GM12878 (cell line): ENCODE data around the gene UBAP1. TPM values are rescaled to one million over a fixed set of nuclear protein-coding genes. Genes with fewer than 3 reads are reported as not detected.

ENCODE experiments used
- ASH2L ChIP-seq: fragments of 300-600, 200-600 bp; sonication (generic); IDR thresholded peaks from 2 replicates; pipeline ENCODE4 v1.6.1; 2017; ENCODE audit warnings: low read depth, mild to moderate bottlenecking, borderline replicate concordance
- BHLHE40 ChIP-seq, 2 experiments: fragments of 450-650 bp in 1 of 2; IDR thresholded peaks; 2 replicates each; pipeline ENCODE4 v1.6.1; 2011 to 2017; ENCODE audit warnings: low read depth in 2 of 2, borderline replicate concordance in 1 of 2, improper control_type of control experiment in 1 of 2, low read length in 1 of 2, mild to moderate bottlenecking in 1 of 2
- CHD1 ChIP-seq: IDR thresholded peaks from 2 replicates; pipeline ENCODE4 v1.6.1; 2012; ENCODE audit warnings: low read depth, low read length, improper control_type of control experiment
- CREM ChIP-seq: IDR thresholded peaks from 2 replicates; pipeline ENCODE4 v1.6.1; 2014; ENCODE audit warnings: antibody characterized with exemption, low read depth
- ESRRA ChIP-seq: IDR thresholded peaks from 2 replicates; pipeline ENCODE4 v1.6.1; 2012; ENCODE audit warnings: mild to moderate bottlenecking, low read length, improper control_type of control experiment
- ETV6 ChIP-seq, 2 experiments: fragments of 450-650 bp in 1 of 2; IDR thresholded peaks in 1 of 2; conservative IDR thresholded peaks in 1 of 2; 2 replicates each; pipeline ENCODE4 v1.6.1; 2014; ENCODE audit warnings: antibody characterized with exemption in 1 of 2, borderline replicate concordance in 1 of 2, low read depth in 1 of 2, mild to moderate bottlenecking in 1 of 2, moderate library complexity in 1 of 2
- GABPA ChIP-seq: IDR thresholded peaks from 2 replicates; pipeline ENCODE4 v1.6.1; 2014; ENCODE audit warnings: antibody characterized with exemption, low read depth, mild to moderate bottlenecking, inconsistent platforms
- KLF5 ChIP-seq: fragments of 450-650 bp; IDR thresholded peaks from 2 replicates; pipeline ENCODE4 v1.6.1; 2014; ENCODE audit warnings: mild to moderate bottlenecking; ENCODE audit not compliant: partially characterized antibody
- LARP7 ChIP-seq: fragments of 450-650 bp; IDR thresholded peaks from 2 replicates; pipeline ENCODE4 v1.6.1; 2017; ENCODE audit warnings: mild to moderate bottlenecking
- MYB ChIP-seq: fragments of 150-350 bp; IDR thresholded peaks from 2 replicates; pipeline ENCODE4 v1.6.1; 2014; ENCODE audit warnings: mild to moderate bottlenecking, low read depth, low read length, borderline replicate concordance
- NR2C1 ChIP-seq: fragments of 450-650 bp; IDR thresholded peaks from 2 replicates; pipeline ENCODE4 v1.6.1; 2017; ENCODE audit warnings: antibody characterized with exemption, mild to moderate bottlenecking, moderate library complexity
- NR2F1 ChIP-seq: fragments of 450-650 bp; conservative IDR thresholded peaks from 2 replicates; pipeline ENCODE4 v1.6.1; 2017; ENCODE audit warnings: mild to moderate bottlenecking
- PML ChIP-seq: IDR thresholded peaks from 2 replicates; pipeline ENCODE4 v1.6.1; 2012; ENCODE audit warnings: low read length, inconsistent platforms
- POLR2AphosphoS2 ChIP-seq: IDR thresholded peaks from 2 replicates; pipeline ENCODE4 v1.6.1; 2011; ENCODE audit warnings: low read depth, mild to moderate bottlenecking, low read length, improper control_type of control experiment, moderate library complexity
- RUNX3 ChIP-seq: IDR thresholded peaks from 2 replicates; pipeline ENCODE4 v1.6.1; 2012; ENCODE audit warnings: low read length, inconsistent platforms
- SMARCA5 ChIP-seq: fragments of 450-650 bp; IDR thresholded peaks from 2 replicates; pipeline ENCODE4 v1.6.1; 2017; ENCODE audit warnings: mild to moderate bottlenecking
- SREBF1 ChIP-seq: IDR thresholded peaks from 2 replicates; pipeline ENCODE4 v1.6.1; 2012; ENCODE audit warnings: mild to moderate bottlenecking, low read length
- STAT3 ChIP-seq: IDR thresholded peaks from 2 replicates; pipeline ENCODE4 v1.6.1; 2011; ENCODE audit warnings: low read depth, low read length, improper control_type of control experiment
- YY1 ChIP-seq: IDR thresholded peaks from 2 replicates; pipeline ENCODE4 v1.6.1; 2011; ENCODE audit warnings: low read depth, mild to moderate bottlenecking, low read length
- ZNF24 ChIP-seq: fragments of 450-650 bp; IDR thresholded peaks from 2 replicates; pipeline ENCODE4 v1.6.1; 2017; ENCODE audit warnings: antibody characterized with exemption, mild to moderate bottlenecking
- ZNF384 ChIP-seq: IDR thresholded peaks from 2 replicates; pipeline ENCODE4 v1.6.1; 2012; ENCODE audit warnings: low read depth, mild to moderate bottlenecking, low read length, improper control_type of control experiment, borderline replicate concordance
- polyA plus RNA-seq, 11 experiments: library from polyadenylated mRNA; depleted of rRNA in 4 of 11; unstranded in 6 of 11; stranded (reverse) in 5 of 11; fragments of >200 nt; fragmentation: Nextera tagmentation in 4 of 11; fragmentation: Illumina TruSeq in 1 of 11; extraction: Ambion mirVana in 4 of 11; extraction: Trizol in 1 of 11; gene quantifications; 1 replicate in 1 of 11; 2 replicates in 10 of 11; pipeline versions ENCODE4 v1.2.1 to v1.2.3, GENCODE V29; 2011 to 2016; ENCODE audit warnings: inconsistent platforms in 2 of 11, missing spikeins in 2 of 11, low read depth in 1 of 11
- total RNA-seq, 4 experiments: library from RNA; depleted of rRNA in 3 of 4; stranded (reverse); fragments of >200 nt in 3 of 4; fragmentation: Illumina TruSeq in 1 of 4; extraction: Trizol in 1 of 4; gene quantifications; 2 replicates each; pipeline versions ENCODE4 v1.2.1 to v1.2.3, GENCODE V29; 2013 to 2021
- TF ChIP-seq, protein P1 (sequence below): fragments of 450-650 bp; IDR thresholded peaks from 2 replicates; pipeline ENCODE4 v1.6.1; 2017; ENCODE audit warnings: mild to moderate bottlenecking, moderate library complexity
- TF ChIP-seq, protein P2 (sequence below): IDR thresholded peaks from 2 replicates; pipeline ENCODE4 v1.6.1; 2012; ENCODE audit warnings: low read depth, low read length, improper control_type of control experiment
- TF ChIP-seq, protein P3 (sequence below): IDR thresholded peaks from 2 replicates; pipeline ENCODE4 v1.6.1; 2011; ENCODE audit warnings: borderline replicate concordance, low read depth, mild to moderate bottlenecking, moderate library complexity, mixed read lengths, low read length; ENCODE audit not compliant: insufficient read depth; ENCODE audit errors: extremely low read length
- TF ChIP-seq, protein P4 (sequence below): fragments of 450-650 bp; conservative IDR thresholded peaks from 2 replicates; pipeline ENCODE4 v1.6.1; 2017; ENCODE audit warnings: mild to moderate bottlenecking, moderate library complexity

Gene UBAP1
- total and polyA plus RNA-seq, 10 of the 15 experiments (the other 5 are each of a cell fraction or from before 2014, with no cell fraction given): 2.1 to 47.9 (median 27.2) TPM

DNA sequence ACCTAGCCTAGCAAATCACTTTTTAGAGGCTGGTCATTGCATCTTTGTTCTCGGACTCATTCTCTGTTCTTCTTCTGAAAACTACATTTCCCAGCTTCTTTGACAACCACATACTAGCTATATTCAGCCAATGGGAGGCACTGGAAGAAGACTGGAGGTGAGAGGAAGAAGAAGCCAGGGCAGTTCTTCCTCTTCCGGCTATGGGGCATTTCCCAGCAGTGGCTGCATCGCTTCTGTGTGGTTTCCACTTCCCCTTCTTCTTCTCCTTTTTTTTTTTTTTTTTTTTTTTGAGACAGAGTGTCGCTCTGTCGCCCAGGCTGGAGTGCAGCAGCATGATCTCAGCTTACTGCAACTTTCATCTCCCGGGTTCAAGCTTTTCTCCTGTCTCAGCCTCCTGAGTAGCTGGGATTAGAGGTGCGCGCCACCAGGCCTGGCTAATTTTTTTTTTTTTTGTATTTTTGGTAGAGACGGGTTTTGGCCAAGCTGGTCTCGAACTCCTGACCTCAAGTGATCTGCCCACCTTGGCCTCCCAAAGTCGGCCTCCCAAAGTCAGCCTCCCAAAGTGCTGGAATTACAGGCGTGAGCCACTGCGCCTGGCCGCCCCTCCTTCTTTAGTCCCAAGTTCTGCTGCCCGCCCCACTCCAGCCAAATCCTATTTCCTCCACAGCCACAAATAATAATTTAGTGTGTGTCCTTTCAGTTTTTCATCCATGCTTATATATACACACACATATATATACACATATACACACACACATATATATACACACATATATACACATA is 6.9 kb upstream of the UBAP1 start (continued):
- TF ChIP-seq, protein P1, sequence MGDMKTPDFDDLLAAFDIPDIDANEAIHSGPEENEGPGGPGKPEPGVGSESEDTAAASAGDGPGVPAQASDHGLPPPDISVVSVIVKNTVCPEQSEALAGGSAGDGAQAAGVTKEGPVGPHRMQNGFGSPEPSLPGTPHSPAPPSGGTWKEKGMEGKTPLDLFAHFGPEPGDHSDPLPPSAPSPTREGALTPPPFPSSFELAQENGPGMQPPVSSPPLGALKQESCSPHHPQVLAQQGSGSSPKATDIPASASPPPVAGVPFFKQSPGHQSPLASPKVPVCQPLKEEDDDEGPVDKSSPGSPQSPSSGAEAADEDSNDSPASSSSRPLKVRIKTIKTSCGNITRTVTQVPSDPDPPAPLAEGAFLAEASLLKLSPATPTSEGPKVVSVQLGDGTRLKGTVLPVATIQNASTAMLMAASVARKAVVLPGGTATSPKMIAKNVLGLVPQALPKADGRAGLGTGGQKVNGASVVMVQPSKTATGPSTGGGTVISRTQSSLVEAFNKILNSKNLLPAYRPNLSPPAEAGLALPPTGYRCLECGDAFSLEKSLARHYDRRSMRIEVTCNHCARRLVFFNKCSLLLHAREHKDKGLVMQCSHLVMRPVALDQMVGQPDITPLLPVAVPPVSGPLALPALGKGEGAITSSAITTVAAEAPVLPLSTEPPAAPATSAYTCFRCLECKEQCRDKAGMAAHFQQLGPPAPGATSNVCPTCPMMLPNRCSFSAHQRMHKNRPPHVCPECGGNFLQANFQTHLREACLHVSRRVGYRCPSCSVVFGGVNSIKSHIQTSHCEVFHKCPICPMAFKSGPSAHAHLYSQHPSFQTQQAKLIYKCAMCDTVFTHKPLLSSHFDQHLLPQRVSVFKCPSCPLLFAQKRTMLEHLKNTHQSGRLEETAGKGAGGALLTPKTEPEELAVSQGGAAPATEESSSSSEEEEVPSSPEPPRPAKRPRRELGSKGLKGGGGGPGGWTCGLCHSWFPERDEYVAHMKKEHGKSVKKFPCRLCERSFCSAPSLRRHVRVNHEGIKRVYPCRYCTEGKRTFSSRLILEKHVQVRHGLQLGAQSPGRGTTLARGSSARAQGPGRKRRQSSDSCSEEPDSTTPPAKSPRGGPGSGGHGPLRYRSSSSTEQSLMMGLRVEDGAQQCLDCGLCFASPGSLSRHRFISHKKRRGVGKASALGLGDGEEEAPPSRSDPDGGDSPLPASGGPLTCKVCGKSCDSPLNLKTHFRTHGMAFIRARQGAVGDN: no peak
- TF ChIP-seq NR2C1 (peak; percentile 6; the same call in 1 of the 2 replicates), SREBF1 (no peak), STAT3 (no peak), GABPA (peak; percentile 42; the same call in 1 of the 2 replicates), MYB (no peak), KLF5 (no peak), PML (no peak), ZNF24 (no peak), LARP7 (no peak), NR2F1 (no peak), ZNF384 (peak; percentile 65), BHLHE40 (IDR thresholded peaks at IDR 0.05; ENCODE audit: borderline replicate concordance in 1 of 2, low read depth in 2 of 2, low read length in 1 of 2) (no peak), RUNX3 (peak; percentile 56), ETV6 (conservative IDR thresholded peaks at IDR 0.05 in 1 of 2, IDR thresholded peaks at IDR 0.05 in 1 of 2; ENCODE audit: borderline replicate concordance in 1 of 2, low read depth in 1 of 2) (peak in 1 of 2 experiments; percentile 86; a peak in 2 of 4 replicates), ESRRA (no peak), YY1 (no peak), ASH2L (no peak), CHD1 (no peak), CREM (no peak), POLR2AphosphoS2 (no peak), SMARCA5 (no peak)
- TF ChIP-seq, protein P2, sequence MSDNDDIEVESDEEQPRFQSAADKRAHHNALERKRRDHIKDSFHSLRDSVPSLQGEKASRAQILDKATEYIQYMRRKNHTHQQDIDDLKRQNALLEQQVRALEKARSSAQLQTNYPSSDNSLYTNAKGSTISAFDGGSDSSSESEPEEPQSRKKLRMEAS: no peak
- TF ChIP-seq, protein P3, sequence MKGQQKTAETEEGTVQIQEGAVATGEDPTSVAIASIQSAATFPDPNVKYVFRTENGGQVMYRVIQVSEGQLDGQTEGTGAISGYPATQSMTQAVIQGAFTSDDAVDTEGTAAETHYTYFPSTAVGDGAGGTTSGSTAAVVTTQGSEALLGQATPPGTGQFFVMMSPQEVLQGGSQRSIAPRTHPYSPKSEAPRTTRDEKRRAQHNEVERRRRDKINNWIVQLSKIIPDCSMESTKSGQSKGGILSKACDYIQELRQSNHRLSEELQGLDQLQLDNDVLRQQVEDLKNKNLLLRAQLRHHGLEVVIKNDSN: no peak
- TF ChIP-seq, protein P4, sequence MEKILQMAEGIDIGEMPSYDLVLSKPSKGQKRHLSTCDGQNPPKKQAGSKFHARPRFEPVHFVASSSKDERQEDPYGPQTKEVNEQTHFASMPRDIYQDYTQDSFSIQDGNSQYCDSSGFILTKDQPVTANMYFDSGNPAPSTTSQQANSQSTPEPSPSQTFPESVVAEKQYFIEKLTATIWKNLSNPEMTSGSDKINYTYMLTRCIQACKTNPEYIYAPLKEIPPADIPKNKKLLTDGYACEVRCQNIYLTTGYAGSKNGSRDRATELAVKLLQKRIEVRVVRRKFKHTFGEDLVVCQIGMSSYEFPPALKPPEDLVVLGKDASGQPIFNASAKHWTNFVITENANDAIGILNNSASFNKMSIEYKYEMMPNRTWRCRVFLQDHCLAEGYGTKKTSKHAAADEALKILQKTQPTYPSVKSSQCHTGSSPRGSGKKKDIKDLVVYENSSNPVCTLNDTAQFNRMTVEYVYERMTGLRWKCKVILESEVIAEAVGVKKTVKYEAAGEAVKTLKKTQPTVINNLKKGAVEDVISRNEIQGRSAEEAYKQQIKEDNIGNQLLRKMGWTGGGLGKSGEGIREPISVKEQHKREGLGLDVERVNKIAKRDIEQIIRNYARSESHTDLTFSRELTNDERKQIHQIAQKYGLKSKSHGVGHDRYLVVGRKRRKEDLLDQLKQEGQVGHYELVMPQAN: no peak
